T follicular helper cell (primary cell): ENCODE measurements around the gene RASSF9.

Source experiments
- DNase-seq: peaks from one replicate; pipeline ENCODE4 v3.0.0-alpha.2; 2020; ENCODE audit warnings: low read depth

RASSF9 gene

DNA sequence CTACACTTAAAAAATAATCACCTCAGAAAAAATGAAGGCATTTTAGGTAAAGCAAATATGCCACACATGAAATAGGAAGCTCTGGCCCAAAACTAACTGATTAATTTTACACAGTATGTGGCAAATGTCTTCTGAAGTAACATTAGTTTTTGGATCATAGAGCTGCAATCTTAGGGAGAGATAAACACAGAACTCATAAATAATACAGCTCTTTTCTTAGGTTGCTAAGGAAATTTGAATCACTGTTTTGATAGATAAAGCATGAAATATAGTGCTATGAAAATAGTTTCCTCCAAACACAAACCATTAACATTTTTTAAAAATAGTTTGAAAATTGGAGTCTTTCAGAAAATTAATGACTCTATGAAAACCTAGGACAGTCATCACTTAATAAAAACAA is 15.0 kb downstream of the RASSF9 start:
- no peak for DNase-seq

DNA sequence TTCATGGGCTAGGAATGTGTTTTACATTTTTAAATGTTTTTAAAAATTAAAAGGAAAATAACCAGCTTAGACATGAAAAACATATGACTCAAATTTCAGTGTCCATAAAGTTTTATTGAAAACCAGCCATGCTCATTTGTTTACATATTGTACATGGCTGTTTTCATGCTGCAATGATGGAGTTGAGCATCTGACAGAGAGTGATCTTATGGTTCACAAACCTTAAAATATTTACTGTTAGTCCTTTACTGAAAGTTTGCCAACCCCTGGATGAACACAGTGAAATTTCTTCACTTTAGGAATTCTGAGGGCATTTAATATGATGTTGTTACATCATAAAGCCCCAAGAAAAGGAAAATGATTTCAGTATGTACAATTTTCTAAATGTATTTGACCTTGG is 16.1 kb downstream of the RASSF9 start:
- no peak for DNase-seq

DNA sequence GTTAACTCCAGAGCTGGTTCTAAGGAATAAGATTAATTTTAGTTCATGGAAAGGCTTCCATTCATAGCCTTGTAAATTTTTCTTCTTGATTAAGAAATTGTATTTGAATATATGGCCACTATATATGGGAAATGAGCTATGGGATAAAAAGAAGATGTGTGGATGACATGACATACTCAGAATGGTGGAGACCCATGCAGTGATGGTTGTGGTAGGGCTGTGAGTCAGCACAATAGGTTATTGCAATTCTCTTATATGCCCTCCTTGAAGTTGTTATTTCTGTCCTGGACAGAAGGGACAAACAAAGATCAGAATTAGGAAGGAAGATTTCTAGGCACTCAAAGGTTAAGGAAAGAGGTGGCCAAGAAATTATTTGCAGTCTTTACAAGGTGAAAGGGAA is 21.5 kb downstream of the RASSF9 start:
- no peak for DNase-seq

DNA sequence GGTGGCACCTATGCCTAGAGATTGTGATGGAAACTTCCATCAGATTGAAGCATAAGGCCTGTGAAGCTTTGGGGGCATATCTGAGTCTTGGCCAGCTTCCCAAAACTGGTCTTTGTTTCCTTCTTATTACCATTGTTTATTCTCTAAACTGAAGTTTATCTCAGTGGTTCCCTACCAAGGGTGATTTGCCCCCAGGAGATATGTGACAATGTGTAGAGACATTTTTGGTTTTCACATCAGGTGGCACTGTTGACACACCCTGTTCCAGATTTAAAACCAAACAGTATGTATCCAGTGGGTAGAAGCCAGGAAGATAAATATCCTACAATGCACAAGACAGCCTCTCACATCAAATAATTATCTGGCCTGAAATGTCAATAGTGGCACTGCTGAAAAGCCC is 22.1 kb downstream of the RASSF9 start:
- no peak for DNase-seq

DNA sequence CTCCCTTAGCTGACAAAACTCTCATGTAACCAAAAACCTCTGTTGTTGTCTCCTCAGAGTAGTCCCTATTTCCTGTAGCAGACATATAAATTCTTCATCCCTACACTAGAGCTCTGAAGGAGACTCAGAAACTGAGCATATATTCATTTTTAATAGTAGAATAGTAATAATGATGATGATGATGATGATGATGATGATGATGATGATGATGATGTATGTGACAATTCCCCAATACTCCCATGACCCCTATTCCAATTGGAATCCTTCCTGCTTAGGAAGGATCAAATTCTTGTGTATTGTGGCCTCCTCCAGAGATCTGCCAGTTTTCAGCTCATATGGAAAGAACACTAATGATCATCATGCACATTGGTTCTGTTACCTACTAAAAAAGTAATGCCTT is 26.7 kb downstream of the RASSF9 start:
- no peak for DNase-seq

DNA sequence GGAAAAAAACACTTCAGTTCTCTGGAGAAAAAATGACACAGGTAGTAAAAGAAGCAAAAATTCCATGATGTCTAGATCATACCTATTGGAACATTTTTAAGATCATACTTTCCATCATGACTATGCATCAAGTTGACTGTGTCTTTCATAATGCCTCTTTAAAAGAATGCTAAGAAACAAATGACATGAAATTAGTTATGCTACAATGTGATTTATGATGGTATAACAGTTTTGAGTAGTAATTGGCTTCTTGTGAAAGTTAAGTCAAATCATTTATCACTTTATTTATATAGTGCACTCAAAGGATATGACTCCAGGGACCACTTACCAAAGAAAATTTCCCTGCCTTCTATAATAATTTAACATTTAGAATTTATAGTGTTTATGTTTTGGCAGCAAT is 28.5 kb downstream of the RASSF9 start:
- no peak for DNase-seq

DNA sequence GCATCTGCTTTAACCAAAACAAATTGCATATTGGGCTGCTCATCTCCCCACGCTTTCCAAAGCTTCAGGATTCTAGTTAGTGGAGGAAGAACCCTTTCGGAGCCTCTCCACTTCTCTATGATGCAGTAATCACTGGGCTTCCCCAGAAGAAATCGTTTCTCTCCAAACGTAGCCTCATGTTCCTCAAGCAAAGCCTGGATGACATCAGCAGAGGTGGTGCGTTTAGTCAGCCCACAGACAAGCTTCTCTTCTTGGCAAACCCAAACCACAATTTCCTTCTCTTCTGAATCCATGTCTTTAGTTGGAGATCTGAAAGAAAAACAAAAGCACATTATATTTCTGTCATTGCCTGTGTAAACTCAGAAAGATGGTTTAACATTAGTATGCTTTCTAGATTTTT is 30.6 kb downstream of the RASSF9 start:
- no peak for DNase-seq

DNA sequence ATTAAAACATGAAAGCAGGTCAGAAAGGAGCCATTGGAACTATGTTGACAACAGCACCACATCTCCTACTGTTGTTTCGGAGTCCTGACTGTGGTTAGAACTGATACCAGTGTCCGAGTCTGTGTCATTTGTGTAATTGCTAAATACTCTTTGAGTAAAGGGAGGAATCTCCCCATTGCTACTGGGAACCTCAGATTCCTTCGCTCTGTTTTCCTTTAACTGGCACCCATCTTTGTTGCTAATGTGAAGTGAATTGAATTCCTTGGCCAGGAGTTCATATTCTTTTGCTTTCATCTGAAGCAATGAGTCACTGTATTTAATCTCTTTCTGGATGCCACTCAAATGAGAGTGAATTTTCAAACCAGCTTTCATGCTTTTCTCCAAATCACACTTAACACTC is 31.5 kb downstream of the RASSF9 start:
- no peak for DNase-seq

DNA sequence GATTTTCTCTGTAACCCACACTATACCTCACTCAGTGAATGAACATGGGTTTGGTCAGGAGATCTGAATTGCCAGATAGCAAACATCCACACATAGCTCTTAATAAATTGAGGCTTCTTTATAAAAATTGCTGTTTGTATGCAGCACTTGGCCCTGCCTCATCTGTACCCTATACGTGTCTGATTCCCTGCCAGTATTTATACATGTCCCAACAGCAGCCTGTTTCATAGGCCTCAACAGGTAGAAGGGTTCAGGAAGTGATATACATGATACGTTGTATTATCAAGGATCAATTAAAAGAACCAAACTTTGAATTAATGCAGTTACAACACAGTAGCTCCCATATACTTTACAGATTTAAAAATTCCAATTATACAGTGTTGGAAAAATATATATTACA is 32.3 kb downstream of the RASSF9 start:
- no peak for DNase-seq

DNA sequence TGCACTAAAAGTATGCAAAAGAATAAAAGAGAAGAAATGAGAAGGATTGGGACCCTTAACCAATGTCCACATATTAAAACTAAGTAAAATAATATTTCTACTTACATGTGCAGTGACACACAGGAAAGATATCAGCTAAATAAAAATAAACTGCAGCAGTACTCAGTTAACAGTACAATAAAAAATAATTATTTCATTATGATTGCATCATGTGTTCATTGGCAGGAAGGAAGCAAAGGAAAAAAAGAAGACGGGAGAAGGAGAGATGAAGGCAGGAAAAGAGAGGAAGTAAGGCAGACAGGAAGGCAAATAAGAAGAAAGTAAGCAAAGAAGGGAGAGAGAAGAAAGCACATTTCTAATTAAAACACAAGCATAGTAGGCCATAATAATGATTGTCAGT is 33.0 kb downstream of the RASSF9 start:
- no peak for DNase-seq

DNA sequence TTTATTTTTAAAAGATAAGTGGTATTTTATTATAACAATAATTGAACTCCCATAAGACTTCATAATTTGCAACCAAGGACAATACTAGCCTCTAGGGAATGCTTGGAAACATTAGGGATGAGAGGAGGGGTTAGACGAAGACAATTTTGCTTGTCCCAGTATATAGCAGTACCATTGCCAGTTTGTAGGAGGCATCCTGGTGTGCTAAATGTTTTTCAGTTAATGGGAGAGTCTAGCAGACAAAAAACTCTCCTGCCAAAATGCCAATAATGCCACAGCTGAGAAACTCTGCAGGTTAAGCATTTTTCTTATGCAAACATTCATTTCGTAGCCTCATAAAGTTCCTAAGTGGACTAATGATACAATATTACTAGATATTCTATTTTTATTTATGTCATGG is 38.1 kb downstream of the RASSF9 start:
- DNase-seq: no peak

DNA sequence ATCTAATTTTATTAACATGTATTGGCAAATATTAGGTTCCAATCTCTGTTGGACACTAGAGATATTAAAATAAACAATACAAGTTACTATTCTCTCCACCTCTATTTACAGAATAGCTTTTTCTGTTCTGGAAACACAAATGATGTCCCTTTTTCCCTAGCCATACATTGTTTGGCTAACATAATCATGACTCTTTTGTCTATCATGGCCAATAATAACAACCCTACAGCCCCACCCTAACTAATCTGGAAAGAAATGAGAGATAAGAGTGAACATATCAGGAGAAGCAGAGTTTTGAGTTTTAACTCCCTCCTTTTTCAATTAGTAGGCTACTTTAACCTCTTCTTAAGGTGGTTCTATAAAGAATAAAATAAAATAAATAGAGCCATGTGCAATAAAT is 40.2 kb downstream of the RASSF9 start:
- DNase-seq: no peak

DNA sequence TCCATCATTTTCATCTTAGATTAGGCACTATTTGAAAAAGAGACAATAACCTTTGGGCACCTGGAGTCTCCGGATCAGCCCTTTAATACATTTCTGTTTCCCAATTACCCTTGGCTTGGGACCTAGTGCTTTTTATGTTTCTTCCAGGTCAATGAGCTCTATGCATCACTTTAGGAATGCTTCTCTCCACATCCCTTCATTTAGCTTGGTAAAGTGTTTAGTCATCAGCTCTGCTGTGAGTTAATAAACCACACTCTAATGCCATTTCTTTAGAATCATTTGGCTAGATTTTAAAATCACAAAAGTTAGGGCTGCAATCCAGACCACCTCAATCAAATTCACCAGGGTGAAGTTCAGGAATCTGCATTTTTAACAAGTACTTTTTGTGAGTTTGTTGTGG is 41.7 kb downstream of the RASSF9 start:
- no peak for DNase-seq

DNA sequence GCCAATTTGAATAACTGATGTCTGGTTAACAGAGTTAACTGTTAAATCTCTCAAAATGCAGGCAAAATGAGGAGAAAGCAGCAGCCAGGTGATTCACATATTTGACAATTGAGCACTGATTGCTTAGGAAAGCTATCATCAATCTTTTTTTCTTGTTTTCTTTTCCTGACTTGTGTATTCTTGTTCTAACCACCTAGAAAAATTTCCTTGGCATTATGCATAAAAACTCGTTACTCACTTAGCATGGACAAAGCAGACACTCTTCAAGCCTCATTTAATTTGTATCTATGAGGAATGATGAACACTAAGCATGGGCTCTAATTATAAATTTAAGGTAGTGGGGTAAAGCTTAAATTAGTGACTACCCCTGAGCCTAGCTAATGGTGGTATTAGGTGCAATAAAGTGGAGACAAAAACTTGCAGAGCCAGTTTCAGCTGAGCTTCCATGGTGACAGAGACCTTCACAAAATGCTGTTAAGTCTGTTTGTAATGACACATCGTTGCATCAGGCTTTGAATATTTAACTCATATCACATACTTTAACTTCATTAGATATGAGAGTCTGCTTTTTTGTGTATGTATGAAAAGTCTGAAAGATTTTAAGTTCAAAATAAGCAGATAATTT is 52.0 kb downstream of the RASSF9 start:
- DNase-seq: no peak

DNA sequence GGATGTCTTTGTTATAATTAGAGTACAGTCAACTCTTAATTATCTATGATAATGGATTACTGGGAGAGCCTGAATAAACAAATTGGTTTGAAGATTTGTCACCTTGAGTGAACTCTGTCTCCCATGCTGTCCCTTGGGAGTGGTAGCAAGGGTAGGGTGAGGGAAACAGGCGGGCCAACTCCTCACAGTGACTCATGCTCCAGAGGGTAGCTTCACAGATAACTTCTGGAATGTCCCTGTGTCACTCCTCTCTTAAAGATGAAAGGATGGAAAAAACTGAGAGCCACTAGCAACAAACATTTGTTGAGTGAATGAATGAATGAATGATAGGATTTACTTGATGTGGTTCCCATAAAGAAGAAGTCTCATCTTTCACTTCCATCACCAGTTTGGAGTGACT is 53.5 kb downstream of the RASSF9 start:
- no peak for DNase-seq

DNA sequence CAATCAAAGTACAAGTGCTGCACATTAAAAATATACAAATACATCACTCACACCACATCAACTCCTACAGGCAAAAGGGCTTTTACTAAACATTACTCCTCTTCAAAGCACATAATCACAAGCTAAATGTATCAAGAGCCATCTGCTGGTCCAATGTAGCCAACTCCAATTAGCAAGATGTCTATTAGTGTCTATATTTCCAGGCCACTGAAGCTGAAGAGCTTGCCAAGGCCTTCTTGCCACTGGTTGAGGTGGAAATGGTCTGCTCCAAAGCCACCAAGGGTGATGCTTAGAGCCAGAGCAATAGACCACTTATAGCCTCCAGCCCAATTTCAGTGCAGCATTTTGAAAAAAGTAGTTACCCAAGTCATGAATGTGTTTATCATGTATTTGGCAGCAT is 54.4 kb downstream of the RASSF9 start:
- DNase-seq: no peak

DNA sequence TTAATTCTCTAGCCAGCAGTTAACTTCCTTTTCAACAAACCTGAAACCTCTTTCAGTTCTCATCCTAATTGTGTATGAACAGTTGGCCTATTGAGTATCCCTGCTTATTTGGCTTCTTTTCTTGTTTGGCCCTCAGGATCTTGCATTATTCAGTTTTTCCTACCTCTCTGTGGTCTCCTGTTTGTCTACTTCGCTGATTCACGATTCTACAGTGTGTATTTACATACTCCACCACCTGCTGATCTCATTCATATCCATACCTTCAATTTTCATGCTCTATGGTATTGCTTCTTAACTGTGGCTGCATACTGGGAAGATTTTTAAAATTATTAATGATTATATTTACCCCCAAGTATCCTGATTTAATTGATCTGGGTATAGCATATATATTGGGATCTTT is 56.4 kb downstream of the RASSF9 start:
- no peak for DNase-seq

DNA sequence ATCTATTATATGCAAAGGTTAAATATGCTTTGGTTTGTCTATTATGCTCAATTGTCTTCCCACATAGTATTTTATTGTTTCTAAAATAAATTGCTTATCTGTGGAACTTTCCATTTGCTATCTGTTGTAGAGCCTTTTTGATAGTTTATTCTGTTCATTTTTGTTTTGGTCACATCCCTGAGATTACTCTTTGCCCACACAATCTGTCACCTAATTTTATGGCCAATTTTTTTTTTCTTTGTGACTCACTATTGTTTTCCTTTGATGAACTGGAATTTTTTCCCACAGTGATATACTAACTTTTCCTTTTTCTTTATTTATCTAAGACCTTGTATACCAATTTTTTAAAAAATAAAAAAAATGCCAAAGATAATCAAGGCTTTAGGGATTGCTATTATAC is 61.1 kb downstream of the RASSF9 start:
- no peak for DNase-seq

DNA sequence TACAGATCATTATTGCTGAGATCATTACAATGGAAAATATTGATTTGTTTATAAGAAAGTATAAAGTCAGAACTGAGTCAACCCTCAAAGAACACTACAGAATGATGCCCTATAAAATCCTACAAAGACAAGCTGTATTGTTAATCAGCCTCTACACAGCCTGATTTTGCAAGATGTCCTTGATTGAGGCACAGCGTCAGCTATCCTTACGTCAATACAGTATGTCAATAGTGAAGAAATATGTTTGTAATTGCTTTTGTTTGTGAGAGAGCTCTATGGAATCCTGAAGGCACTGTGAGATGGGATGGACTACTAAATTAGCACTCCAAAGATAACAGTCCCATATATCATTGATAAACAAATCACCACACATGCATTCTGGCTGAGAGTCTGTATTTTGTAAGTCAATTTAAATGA is 70.7 kb downstream of the RASSF9 start:
- no peak for DNase-seq

DNA sequence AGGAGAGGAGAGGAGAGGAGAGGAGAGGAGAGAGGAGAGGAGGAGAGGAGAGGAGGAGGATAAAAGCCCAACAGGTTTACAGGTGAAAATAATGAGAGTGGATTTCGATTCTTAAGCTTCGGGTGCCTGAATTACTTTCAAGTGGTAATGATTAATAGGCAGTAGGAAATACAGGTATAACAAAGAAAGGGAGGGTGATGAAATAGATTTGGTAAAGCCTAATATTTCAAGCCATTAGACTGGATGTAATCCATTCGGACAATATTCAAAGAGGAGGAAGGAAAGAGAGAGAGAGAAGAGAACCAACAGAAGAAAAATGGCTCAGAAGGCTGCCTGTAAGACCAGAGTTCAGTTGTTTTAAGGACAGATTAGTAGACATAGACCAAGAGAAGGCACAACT is 76.6 kb downstream of the RASSF9 start:
- no peak for DNase-seq

DNA sequence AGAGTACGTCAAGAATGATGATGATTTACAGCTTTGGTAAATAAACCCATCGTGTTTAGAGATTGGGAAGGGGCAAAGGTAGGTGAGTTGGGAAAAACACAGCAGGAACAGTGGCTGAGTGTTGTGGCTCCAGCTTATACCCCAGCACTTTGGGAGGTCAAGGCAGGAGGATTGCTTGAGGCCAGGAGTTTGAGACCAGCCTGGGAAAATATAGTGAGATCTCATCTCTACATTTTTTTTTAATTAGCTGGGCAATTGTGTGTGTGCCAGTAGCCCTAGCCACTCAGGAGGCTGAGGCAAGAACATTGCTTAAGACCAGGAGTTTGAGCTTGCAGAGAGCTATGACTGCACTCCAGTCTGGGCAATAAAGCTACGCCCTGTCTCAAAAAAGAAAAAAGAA is 77.1 kb downstream of the RASSF9 start:
- DNase-seq: no peak

DNA sequence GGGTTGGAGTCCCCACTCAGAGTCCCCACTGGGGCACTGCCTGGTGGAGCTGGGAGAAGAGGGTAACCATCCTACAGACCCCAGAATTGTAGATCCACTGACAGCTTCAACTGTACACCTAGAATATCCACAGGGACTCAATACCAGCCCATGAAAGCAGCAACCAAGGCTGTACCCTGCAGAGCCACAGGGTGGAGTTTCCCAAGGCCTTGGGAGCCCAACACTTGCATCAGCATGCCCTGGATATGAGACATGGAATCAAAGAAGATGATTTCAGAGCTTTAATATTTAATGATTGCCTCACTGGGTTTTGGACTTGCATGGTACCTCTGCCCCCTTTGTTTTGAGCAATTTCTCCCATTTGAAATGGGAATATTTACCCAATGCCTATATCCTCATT is 80.4 kb downstream of the RASSF9 start:
- DNase-seq: no peak
